ENCODE data around the gene MANEA.
"Not testable (repeated sequence)": the region's sequence is repeated elsewhere in the genome, so short reads cannot be mapped to it uniquely, and the experiment has no call there.

Gene MANEA

DNA sequence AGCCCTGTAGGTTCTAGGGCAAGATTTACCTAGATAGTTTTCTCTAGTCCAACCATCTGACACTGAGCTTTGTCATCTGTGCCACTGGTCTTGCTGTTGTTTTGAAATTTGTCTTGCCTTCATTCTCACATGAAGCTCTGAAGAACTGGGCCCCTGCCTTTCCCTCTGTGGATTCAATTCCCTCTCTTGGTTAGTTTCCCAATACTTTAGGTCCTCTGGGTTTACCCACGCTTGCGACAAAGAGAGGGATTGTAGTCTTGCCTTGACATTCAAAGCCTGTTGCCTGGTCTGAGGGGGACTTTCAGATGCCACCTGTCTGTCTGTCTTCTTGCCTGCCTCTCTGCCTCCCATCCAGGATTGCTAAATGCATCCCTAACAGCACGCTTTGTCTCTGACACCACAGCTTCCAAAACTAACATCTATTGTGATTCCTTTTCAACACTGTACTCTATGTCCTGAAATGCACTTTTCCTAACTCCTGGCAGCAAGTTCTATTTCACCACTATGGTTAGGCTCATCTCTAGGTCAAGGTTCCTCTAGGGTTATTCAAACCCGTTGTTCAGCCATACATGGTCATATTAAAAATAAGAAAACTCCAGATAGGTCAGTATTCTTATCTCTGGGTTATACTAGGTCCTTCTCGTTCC is 25.5 kb upstream of the MANEA start:
- Histone ChIP-seq H2AFZ (ENCODE audit: low read length, unreplicated experiment) (no peak overlapping the region), H3K27me3 (ENCODE audit: insufficient read depth, low read length) (0 out of 2 replicates have a peak, but pooled peaks cover 5% of the 10 kb centered on the region), H3K27ac (ENCODE audit: low read depth, low read length) (no peak overlapping the region), H3K36me3 (ENCODE audit: insufficient read depth, low read length) (no peaks in the 10 kb centered on the region), H3K79me2 (ENCODE audit: control insufficient read depth, insufficient read depth, low read length, unreplicated experiment) (no peaks in the 10 kb centered on the region), H3K4me3 (ENCODE audit: low read depth, low read length) (no peak overlapping the region), H3K4me1 (ENCODE audit: control insufficient read depth, insufficient read depth, low read length, unreplicated experiment) (no peaks in the 10 kb centered on the region)

DNA sequence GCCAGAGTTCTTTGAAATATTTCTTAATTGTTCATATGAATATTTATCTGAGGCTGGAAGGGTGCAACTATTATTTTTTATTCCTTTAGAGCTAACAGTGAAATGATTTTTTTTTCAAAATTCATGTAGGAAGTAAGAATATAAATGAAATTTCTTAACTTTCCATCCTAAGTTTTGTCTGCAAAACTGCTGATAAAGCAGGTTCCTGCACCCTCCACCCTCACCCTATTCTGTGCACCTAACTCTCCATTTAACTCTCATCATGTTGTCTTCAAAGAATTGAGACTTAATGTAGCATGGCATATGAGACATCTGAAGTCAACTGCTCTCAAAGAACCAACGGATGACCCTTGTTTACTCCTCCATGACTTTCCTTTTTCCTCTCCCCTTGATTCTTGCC is 23.5 kb upstream of the MANEA start:
- H3K27ac ChIP-seq (ENCODE audit: low read depth, low read length), result no peak overlapping the region
- 0 out of 2 replicates have a peak, but pooled peaks cover 5% of the 10 kb centered on the region for H3K27me3 ChIP-seq (ENCODE audit: insufficient read depth, low read length)
- no peak overlapping the region for H2AFZ ChIP-seq (ENCODE audit: low read length, unreplicated experiment)
- H3K36me3 ChIP-seq (ENCODE audit: insufficient read depth, low read length), result no peaks in the 10 kb centered on the region
- no peak overlapping the region for H3K4me3 ChIP-seq (ENCODE audit: low read depth, low read length)
- no peaks in the 10 kb centered on the region for H3K79me2 ChIP-seq (ENCODE audit: control insufficient read depth, insufficient read depth, low read length, unreplicated experiment)
- H3K4me1 ChIP-seq (ENCODE audit: control insufficient read depth, insufficient read depth, low read length, unreplicated experiment), result no peaks in the 10 kb centered on the region

DNA sequence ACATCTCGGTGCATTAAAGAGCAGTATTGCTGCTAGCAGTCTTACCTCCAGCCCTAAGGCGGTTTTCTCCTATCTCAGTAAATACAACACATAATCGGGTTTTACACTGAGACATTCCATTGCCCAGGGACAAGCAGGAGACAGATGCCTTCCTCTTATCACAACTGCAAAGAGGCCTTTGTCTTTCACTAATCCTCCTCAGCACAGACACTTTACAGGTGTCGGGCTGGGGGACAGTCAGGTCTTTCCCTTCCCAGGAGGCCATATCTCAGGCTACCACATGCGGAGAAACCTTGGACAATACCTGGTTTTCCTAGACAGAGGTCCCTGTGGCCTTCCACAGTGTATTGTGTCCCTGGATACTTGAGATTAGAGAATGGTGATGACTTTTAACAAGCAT is 16.4 kb upstream of the MANEA start:
- H3K79me2 ChIP-seq (ENCODE audit: control insufficient read depth, insufficient read depth, low read length, unreplicated experiment); H2AFZ ChIP-seq (ENCODE audit: low read length, unreplicated experiment); H3K27ac ChIP-seq (ENCODE audit: low read depth, low read length); H3K4me3 ChIP-seq (ENCODE audit: low read depth, low read length); H3K4me1 ChIP-seq (ENCODE audit: control insufficient read depth, insufficient read depth, low read length, unreplicated experiment); H3K27me3 ChIP-seq (ENCODE audit: insufficient read depth, low read length); H3K36me3 ChIP-seq (ENCODE audit: insufficient read depth, low read length): not testable (repeated sequence)

DNA sequence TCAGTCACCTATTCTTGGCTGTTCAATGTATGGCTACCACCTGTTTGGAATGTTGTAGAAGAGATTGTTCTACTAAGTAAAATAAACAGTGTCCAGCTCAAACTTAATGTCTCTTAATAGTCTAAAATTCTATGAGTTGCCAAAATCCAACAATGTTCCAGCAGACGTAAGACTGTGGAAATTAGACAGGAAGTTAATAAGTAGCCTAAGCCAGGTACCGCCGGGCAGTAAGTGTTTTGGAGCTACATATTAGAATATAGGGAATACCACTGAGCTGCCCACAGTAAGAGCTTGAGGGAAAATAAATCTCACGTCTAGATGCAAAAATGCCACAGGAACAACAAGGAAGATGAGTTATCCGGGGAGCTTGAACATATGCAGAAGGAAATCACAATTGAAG is 7.8 kb upstream of the MANEA start:
- no peak overlapping the region for H2AFZ ChIP-seq (ENCODE audit: low read length, unreplicated experiment)
- H3K4me1 ChIP-seq (ENCODE audit: control insufficient read depth, insufficient read depth, low read length, unreplicated experiment), result peaks cover 1% of the 10 kb centered on the region
- no peaks in the 10 kb centered on the region for H3K36me3 ChIP-seq (ENCODE audit: insufficient read depth, low read length)
- no peak overlapping the region for H3K27ac ChIP-seq (ENCODE audit: low read depth, low read length)
- peaks cover 5% of the 10 kb centered on the region for H3K79me2 ChIP-seq (ENCODE audit: control insufficient read depth, insufficient read depth, low read length, unreplicated experiment)
- H3K4me3 ChIP-seq (ENCODE audit: low read depth, low read length), result no peak overlapping the region
- H3K27me3 ChIP-seq (ENCODE audit: insufficient read depth, low read length), result no peaks in the 10 kb centered on the region

DNA sequence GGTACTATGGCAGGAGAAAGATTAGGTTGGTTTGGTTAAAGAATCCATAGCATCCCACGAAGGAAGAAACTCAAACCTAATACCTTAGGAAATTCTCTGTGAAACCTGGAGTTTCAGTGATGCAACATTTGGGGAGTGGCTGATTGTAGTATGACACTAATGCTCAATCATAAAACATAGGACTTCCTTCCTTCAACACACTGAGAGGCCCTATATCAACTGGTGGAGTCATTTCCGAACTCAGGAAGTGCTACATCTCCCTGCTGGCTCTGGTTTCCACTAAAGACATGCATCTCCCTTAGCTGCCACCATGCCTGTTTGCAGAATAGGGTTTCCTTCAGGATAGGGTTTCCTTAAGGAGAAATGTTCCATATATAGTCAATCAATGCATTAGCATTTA is 5.2 kb upstream of the MANEA start:
- Histone ChIP-seq H3K4me3 (ENCODE audit: low read depth, low read length) (no peak overlapping the region), H3K27me3 (ENCODE audit: insufficient read depth, low read length) (no peaks in the 10 kb centered on the region), H3K79me2 (ENCODE audit: control insufficient read depth, insufficient read depth, low read length, unreplicated experiment) (peaks cover 9% of the 10 kb centered on the region), H3K27ac (ENCODE audit: low read depth, low read length) (no peak overlapping the region), H2AFZ (ENCODE audit: low read length, unreplicated experiment) (no peak overlapping the region), H3K36me3 (ENCODE audit: insufficient read depth, low read length) (no peaks in the 10 kb centered on the region), H3K4me1 (ENCODE audit: control insufficient read depth, insufficient read depth, low read length, unreplicated experiment) (peaks cover 9% of the 10 kb centered on the region)

DNA sequence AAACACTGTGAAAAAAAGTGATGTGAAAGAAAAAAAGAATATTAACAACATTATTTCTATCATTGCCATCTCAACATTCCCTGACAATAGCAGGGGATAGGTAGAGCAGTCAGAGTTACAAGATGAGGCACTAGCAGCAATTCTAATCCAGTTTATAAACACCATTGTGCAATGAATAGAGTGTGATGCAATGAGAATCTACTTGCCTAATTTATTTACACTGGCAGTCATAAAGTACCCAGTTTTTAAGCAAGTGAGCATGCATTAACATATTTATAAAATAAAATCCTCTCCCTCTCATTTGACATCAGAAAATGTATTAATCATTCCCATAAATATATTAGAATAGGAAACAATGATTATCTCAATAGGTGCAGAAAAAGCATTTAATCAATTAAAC is 2.5 kb upstream of the MANEA start:
- H3K4me3 ChIP-seq (ENCODE audit: low read depth, low read length), result peak overlapping the region; percentile 95
- H2AFZ ChIP-seq (ENCODE audit: low read length, unreplicated experiment), result no peak overlapping the region
- peaks cover 12% of the 10 kb centered on the region for H3K4me1 ChIP-seq (ENCODE audit: control insufficient read depth, insufficient read depth, low read length, unreplicated experiment)
- H3K36me3 ChIP-seq (ENCODE audit: insufficient read depth, low read length), result no peaks in the 10 kb centered on the region
- H3K79me2 ChIP-seq (ENCODE audit: control insufficient read depth, insufficient read depth, low read length, unreplicated experiment), result peaks cover 20% of the 10 kb centered on the region
- H3K27ac ChIP-seq (ENCODE audit: low read depth, low read length), result no peak overlapping the region
- no peaks in the 10 kb centered on the region for H3K27me3 ChIP-seq (ENCODE audit: insufficient read depth, low read length)

DNA sequence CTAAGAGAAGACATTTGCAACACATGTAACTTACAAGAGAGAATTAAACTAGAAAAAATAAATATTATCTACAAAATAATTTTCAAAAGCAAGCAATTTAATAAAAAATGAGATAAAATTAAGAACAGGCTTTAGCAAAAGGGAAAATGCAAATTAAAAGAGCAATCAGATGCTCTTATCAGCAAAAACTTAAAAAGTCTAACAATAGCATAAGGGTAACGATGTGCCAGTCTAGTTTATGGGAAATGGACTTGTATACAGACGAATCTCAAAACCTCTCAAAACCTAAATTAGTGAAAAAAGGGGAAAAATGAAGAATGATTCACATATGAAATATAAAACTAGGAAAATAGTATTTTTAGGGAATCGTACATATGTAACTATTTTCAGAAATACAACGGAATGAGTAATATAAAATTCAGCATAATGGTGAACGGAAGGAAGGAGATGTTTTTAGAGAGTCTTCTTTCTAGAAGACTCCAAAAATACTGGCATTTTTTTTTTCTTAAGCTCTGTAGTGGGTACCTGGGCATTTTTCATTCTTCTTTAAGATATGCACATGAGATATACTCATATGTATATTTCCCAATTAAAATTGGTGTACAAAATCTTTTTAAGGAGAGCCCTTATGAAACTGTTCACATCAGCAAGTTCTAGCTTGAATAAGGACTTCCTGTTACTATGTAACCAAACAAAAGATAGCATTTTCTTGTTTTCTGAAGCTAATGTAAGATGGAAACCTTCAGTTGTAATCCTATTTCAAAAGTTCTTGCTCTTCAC is 927 bp upstream of the MANEA start:
- peaks cover 12% of the 10 kb centered on the region for H3K4me1 ChIP-seq (ENCODE audit: control insufficient read depth, insufficient read depth, low read length, unreplicated experiment)
- peak overlapping the region; percentile 95 for H3K4me3 ChIP-seq (ENCODE audit: low read depth, low read length)
- H3K36me3 ChIP-seq (ENCODE audit: insufficient read depth, low read length), result no peaks in the 10 kb centered on the region
- peak overlapping the region; percentile 92 for H2AFZ ChIP-seq (ENCODE audit: low read length, unreplicated experiment)
- peaks cover 20% of the 10 kb centered on the region for H3K79me2 ChIP-seq (ENCODE audit: control insufficient read depth, insufficient read depth, low read length, unreplicated experiment)
- peak overlapping the region; percentile 82 for H3K27ac ChIP-seq (ENCODE audit: low read depth, low read length)
- no peaks in the 10 kb centered on the region for H3K27me3 ChIP-seq (ENCODE audit: insufficient read depth, low read length)

DNA sequence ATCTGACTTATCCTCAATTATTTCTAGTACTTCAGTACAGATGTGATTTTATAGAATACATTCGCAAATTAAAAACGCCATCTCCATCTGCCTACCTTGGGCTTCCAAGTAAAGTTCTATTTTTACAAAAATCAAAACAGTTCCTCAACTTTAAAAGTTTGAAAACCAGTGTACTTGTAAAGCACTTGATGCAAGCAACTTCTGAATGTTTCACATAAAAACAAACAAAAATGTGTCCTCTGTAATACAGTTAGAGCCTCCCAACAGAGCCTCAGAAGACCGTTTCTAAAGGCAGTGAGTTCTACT is 384 bp upstream of the MANEA start:
- H2AFZ ChIP-seq (ENCODE audit: low read length, unreplicated experiment), result peak overlapping the region; percentile 92
- H3K4me3 ChIP-seq (ENCODE audit: low read depth, low read length), result peak overlapping the region; percentile 95
- H3K79me2 ChIP-seq (ENCODE audit: control insufficient read depth, insufficient read depth, low read length, unreplicated experiment), result peaks cover 20% of the 10 kb centered on the region
- H3K27ac ChIP-seq (ENCODE audit: low read depth, low read length), result peak overlapping the region; percentile 82
- no peaks in the 10 kb centered on the region for H3K27me3 ChIP-seq (ENCODE audit: insufficient read depth, low read length)
- peaks cover 12% of the 10 kb centered on the region for H3K4me1 ChIP-seq (ENCODE audit: control insufficient read depth, insufficient read depth, low read length, unreplicated experiment)
- no peaks in the 10 kb centered on the region for H3K36me3 ChIP-seq (ENCODE audit: insufficient read depth, low read length)

DNA sequence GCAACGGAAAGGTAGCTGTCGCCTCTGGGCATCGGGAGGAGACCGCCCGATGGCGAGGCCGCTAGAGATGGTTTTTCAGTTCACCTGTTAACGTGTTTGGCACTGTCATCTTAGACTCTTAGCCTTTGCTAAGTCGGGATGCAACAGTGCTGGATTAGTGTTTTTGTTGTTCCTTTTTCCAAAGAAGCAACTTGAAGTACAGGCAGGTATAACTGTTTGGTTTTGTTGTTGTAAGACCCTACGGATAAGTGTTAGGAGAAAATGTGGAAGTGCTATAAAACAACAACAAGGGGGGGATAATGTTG is 723 bp downstream of the MANEA start:
- Histone ChIP-seq H3K27me3 (ENCODE audit: insufficient read depth, low read length) (no peaks in the 10 kb centered on the region), H2AFZ (ENCODE audit: low read length, unreplicated experiment) (peak overlapping the region; percentile 92), H3K27ac (ENCODE audit: low read depth, low read length) (peak overlapping the region; percentile 82), H3K79me2 (ENCODE audit: control insufficient read depth, insufficient read depth, low read length, unreplicated experiment) (peaks cover 20% of the 10 kb centered on the region), H3K4me1 (ENCODE audit: control insufficient read depth, insufficient read depth, low read length, unreplicated experiment) (peaks cover 12% of the 10 kb centered on the region), H3K4me3 (ENCODE audit: low read depth, low read length) (peak overlapping the region; percentile 95), H3K36me3 (ENCODE audit: insufficient read depth, low read length) (no peaks in the 10 kb centered on the region)

DNA sequence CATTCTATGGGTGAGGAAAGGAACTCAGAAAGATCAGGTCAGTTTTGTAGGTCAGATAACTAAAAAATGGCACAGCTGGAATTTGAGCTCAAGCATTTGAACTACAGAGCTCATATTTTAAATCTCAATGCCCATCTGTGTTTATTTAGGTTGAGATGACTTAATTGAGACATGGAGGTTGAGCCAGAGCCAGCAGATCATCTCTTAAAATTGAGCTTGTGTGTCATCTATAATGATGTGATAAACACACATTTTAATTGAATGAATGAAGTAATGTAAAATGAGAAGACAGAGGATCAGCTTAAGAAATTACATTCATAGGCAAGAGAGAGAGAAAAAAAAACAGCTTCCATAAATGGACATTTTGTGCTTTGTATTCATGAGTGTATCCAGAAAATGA is 3.7 kb downstream of the MANEA start:
- Histone ChIP-seq H3K27ac (ENCODE audit: low read depth, low read length) (no peak overlapping the region), H3K36me3 (ENCODE audit: insufficient read depth, low read length) (no peaks in the 10 kb centered on the region; the same call in 1 of the 2 replicates), H3K4me3 (ENCODE audit: low read depth, low read length) (no peak overlapping the region), H3K27me3 (ENCODE audit: insufficient read depth, low read length) (no peaks in the 10 kb centered on the region), H3K4me1 (ENCODE audit: control insufficient read depth, insufficient read depth, low read length, unreplicated experiment) (peaks cover 4% of the 10 kb centered on the region), H3K79me2 (ENCODE audit: control insufficient read depth, insufficient read depth, low read length, unreplicated experiment) (peaks cover 16% of the 10 kb centered on the region), H2AFZ (ENCODE audit: low read length, unreplicated experiment) (no peak overlapping the region)

DNA sequence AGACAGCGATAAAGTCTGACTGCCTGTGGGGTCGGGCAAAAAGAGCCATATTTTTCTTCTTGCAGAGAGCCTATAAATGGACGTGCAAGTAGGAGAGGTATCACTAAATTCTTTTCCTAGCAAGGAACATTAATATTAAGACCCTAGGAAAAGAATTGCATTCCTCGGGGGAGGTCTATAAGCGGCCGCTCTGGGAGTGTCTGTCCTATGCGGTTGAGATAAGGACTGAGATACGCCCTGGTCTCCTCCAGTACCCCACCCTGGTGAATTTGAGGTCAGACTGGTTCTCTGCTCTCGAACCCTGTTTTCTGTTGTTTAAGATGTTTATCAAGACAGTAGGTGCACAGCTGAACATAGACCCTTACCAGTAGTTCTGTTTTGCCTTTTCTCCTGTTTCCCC is 6.9 kb downstream of the MANEA start:
- not testable (repeated sequence) for H2AFZ ChIP-seq (ENCODE audit: low read length, unreplicated experiment); H3K4me1 ChIP-seq (ENCODE audit: control insufficient read depth, insufficient read depth, low read length, unreplicated experiment); H3K27me3 ChIP-seq (ENCODE audit: insufficient read depth, low read length); H3K36me3 ChIP-seq (ENCODE audit: insufficient read depth, low read length); H3K79me2 ChIP-seq (ENCODE audit: control insufficient read depth, insufficient read depth, low read length, unreplicated experiment); H3K27ac ChIP-seq (ENCODE audit: low read depth, low read length); H3K4me3 ChIP-seq (ENCODE audit: low read depth, low read length)
